ENCODE data around the gene CELF2.

CELF2 gene

GRCh38 chr10:11068861-11069633 lies 51.4 kb downstream of the CELF2 start:
- TF ChIP-seq CTCF (IDR thresholded peaks at IDR 0.05): no peak

DNA sequence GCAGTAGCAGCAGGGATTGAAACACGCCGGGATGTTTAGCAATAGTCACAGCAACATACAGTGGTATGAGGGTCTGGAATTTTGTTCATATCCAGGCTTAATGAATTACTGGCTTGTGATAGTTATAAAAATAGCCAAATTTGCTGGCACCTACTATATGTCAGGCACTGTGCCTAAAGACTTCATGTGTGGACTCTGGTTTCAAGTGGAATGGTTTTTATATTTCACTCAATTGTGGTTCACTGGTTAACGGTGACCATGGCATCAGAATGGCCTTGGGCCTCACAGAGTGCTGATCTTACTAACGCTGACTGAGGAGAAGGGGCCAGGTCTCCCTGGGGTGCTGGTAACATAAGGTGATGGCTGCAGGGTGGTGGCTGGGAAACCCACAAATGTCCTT lies 55.7 kb downstream of the CELF2 start:
- TF ChIP-seq CTCF (IDR thresholded peaks at IDR 0.05): no peak

GRCh38 chr10:11074536-11075267 lies 57.0 kb downstream of the CELF2 start:
- TF ChIP-seq CTCF (IDR thresholded peaks at IDR 0.05): no peak

DNA sequence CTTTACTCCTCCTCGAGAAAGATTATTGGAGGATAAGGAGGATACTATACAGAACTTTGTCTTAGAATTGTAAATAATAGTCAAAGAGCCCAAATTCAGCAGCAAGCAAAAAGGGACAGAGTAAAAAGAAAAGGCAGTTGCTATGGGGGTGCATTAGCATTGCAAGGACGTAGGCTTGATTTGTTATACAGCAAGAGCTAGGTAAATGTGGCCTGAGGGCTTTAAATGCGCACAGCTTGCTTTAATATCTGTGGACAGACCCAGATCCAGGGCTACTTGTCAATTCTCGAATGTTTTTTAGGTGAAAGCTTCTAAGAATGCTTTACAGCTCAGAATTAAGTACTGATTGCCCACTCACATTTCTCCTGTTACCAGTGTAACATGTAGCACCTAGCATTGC lies 58.5 kb downstream of the CELF2 start:
- no peak for TF ChIP-seq CTCF (IDR thresholded peaks at IDR 0.05)

GRCh38 chr10:11080564-11080984 lies 62.9 kb downstream of the CELF2 start:
- no peak for TF ChIP-seq CTCF (IDR thresholded peaks at IDR 0.05)

GRCh38 chr10:11081408-11081807 lies 63.7 kb downstream of the CELF2 start:
- TF ChIP-seq CTCF (IDR thresholded peaks at IDR 0.05): no peak

GRCh38 chr10:11082526-11082925 lies 64.9 kb downstream of the CELF2 start:
- TF ChIP-seq CTCF (IDR thresholded peaks at IDR 0.05): no peak

Measured in LNCAP (cell line).